HCT116 (cell line): ENCODE results near the gene POLE. TPM values are rescaled to one million over a fixed set of nuclear protein-coding genes. Genes with fewer than 3 reads are reported as not detected.

Experiments used
- ATAC-seq: fragments of 200-7000 bp; cut with Tn5 transposase; 2 replicates; pipeline ENCODE4 v1.9.1; 2020; ENCODE audit warnings: mild to moderate bottlenecking, moderate library complexity
- BruUV-seq: library from RNA; stranded (reverse); fragments of 400-500 nt; replicated peaks from 2 replicates; lab custom pipeline; 2021; lab: Mats Ljungman, UMichigan
- CTCF ChIA-PET: fragments of 300-600 bp; sonication (Branson Sonifier 250); formaldehyde crosslinking; loops from one replicate; lab custom pipeline; 2021; ENCODE audit warnings: antibody characterized with exemption; lab: Charles Lee
- POLR2A ChIA-PET: fragments of 300-600, 350-600 bp; sonication (Branson Sonifier 250); formaldehyde crosslinking; loops from one replicate; lab custom pipeline; 2021; ENCODE audit warnings: antibody characterized with exemption; lab: Charles Lee
- RAD21 ChIA-PET, 2 experiments: fragments of 300-600 bp; sonication (Branson Sonifier 250); formaldehyde crosslinking; loops; one replicate each; lab custom pipeline; 2023; ENCODE audit warnings: low total read pairs in 2 of 2; ENCODE audit not compliant: uncharacterized antibody in 2 of 2, unreplicated experiment in 2 of 2, low non-redundant PET in 1 of 2; lab: Charles Lee
- DNase-seq: peaks from one replicate; pipeline ENCODE4 v3.0.0-alpha.2; 2010; ENCODE audit warnings: low read depth, low spot score
- H2AFZ ChIP-seq: fragments of 200-600 bp; shearing (Covaris generic), sonication (generic); 2 replicates; pipeline ENCODE4 v1.6.1; 2017; ENCODE audit warnings: low read depth, mixed run types, mixed read lengths, antibody characterized with exemption, low read length; ENCODE audit not compliant: poor library complexity, severe bottlenecking
- H3K27ac ChIP-seq: 2 replicates; pipeline ENCODE4 v1.5.1; 2012; ENCODE audit warnings: low read depth, low read length
- H3K27me3 ChIP-seq: fragments of 200-600 bp; sonication (generic); 2 replicates; pipeline ENCODE4 v1.6.1; 2016; ENCODE audit warnings: mixed run types, low read length, mixed read lengths; ENCODE audit not compliant: insufficient read depth
- H3K36me3 ChIP-seq, 2 experiments: fragments of 200-500 bp in 1 of 2; fragments of 200-600 bp in 1 of 2; sonication (Bioruptor generic) in 1 of 2; sonication (generic) in 1 of 2; 2 replicates each; pipeline versions ENCODE4 v1.5.1 to v1.6.1; 2014 to 2016; ENCODE audit warnings: low read length in 2 of 2, inconsistent platforms in 1 of 2, mixed read lengths in 1 of 2, mixed run types in 1 of 2; ENCODE audit not compliant: insufficient read depth in 2 of 2, control insufficient read depth in 1 of 2
- H3K4me1 ChIP-seq, 2 experiments: fragments of 200-600 bp in 1 of 2; sonication (generic) in 1 of 2; 2 replicates each; pipeline versions ENCODE4 v1.5.1 to v1.6.1; 2012 to 2017; ENCODE audit warnings: low read length in 2 of 2, inconsistent platforms in 1 of 2, mild to moderate bottlenecking in 1 of 2, mixed read lengths in 1 of 2, mixed run types in 1 of 2, moderate library complexity in 1 of 2; ENCODE audit not compliant: insufficient read depth in 2 of 2, control insufficient read depth in 1 of 2
- H3K4me2 ChIP-seq: fragments of 200-600 bp; sonication (generic); 2 replicates; pipeline ENCODE4 v1.6.1; 2017; ENCODE audit warnings: mixed run types, low read length, mixed read lengths
- H3K4me3 ChIP-seq, 2 experiments: fragments of 200-600 bp in 1 of 2; sonication (generic) in 1 of 2; replicated peaks in 1 of 2; 2 replicates each; pipeline ENCODE4 v1.5.1; 2011 to 2016; ENCODE audit warnings: low read length in 2 of 2, control low read depth in 1 of 2, low read depth in 1 of 2, mild to moderate bottlenecking in 1 of 2, mixed read lengths in 1 of 2, mixed run types in 1 of 2
- H3K79me2 ChIP-seq: fragments of 200-600 bp; sonication (generic); 2 replicates; pipeline ENCODE4 v1.6.1; 2017; ENCODE audit warnings: mild to moderate bottlenecking, mixed run types, low read length, moderate library complexity, mixed read lengths; ENCODE audit not compliant: insufficient read depth
- H3K9ac ChIP-seq: fragments of 200-600 bp; sonication (generic); 2 replicates; pipeline ENCODE4 v1.6.1; 2016; ENCODE audit warnings: low read length, mixed read lengths
- H3K9me2 ChIP-seq: fragments of 200-600 bp; sonication (generic), shearing (Covaris generic); 2 replicates; pipeline ENCODE4 v1.6.1; 2017; ENCODE audit warnings: mixed run types, mild to moderate bottlenecking, moderate library complexity; ENCODE audit not compliant: insufficient read depth
- H3K9me3 ChIP-seq, 2 experiments: fragments of 200-500 bp in 1 of 2; fragments of 200-600 bp in 1 of 2; sonication (Bioruptor generic) in 1 of 2; sonication (generic) in 1 of 2; 2 replicates each; pipeline ENCODE4 v1.6.1; 2014 to 2017; ENCODE audit warnings: low read length in 2 of 2, mixed read lengths in 2 of 2, inconsistent platforms in 1 of 2, low read depth in 1 of 2, mild to moderate bottlenecking in 1 of 2, mixed run types in 1 of 2, moderate library complexity in 1 of 2; ENCODE audit not compliant: control insufficient read depth in 1 of 2, insufficient read depth in 1 of 2
- H4K20me1 ChIP-seq: fragments of 200-600 bp; sonication (generic), shearing (Covaris generic); 2 replicates; pipeline ENCODE4 v1.6.1; 2017; ENCODE audit warnings: mixed run types, mild to moderate bottlenecking, moderate library complexity; ENCODE audit not compliant: insufficient read depth
- ATF3 ChIP-seq: IDR thresholded peaks from 2 replicates; pipeline ENCODE4 v1.6.1; 2012
- CEBPB ChIP-seq: IDR thresholded peaks from 2 replicates; pipeline ENCODE4 v1.6.1; 2012; ENCODE audit warnings: low read depth
- CTCF ChIP-seq, 3 experiments: fragments of 200-600 bp in 1 of 3; sonication (generic) in 1 of 3; IDR thresholded peaks in 2 of 3; conservative IDR thresholded peaks in 1 of 3; 2 replicates each; pipeline ENCODE4 v1.5.1; 2012 to 2017; ENCODE audit warnings: low read depth in 2 of 3, low read length in 2 of 3, antibody characterized with exemption in 1 of 3, borderline replicate concordance in 1 of 3, control low read depth in 1 of 3, mild to moderate bottlenecking in 1 of 3, mixed read lengths in 1 of 3, mixed run types in 1 of 3, moderate library complexity in 1 of 3; ENCODE audit not compliant: insufficient read depth in 1 of 3
- ELF1 ChIP-seq: IDR thresholded peaks from 2 replicates; pipeline ENCODE4 v1.6.1; 2012; ENCODE audit warnings: low read depth, borderline replicate concordance
- JUND ChIP-seq: IDR thresholded peaks from 2 replicates; pipeline ENCODE4 v1.6.1; 2012
- RAD21 ChIP-seq: IDR thresholded peaks from 2 replicates; pipeline ENCODE4 v1.6.1; 2012; ENCODE audit warnings: low read depth, mild to moderate bottlenecking
- YY1 ChIP-seq: IDR thresholded peaks from 2 replicates; pipeline ENCODE4 v1.6.1; 2011; ENCODE audit warnings: low read length, low read depth, moderate library complexity, mild to moderate bottlenecking; ENCODE audit not compliant: insufficient replicate concordance; ENCODE audit errors: extremely low read depth
- ZNF274 ChIP-seq: fragments of 200-500 bp; sonication (Bioruptor generic); IDR thresholded peaks from 2 replicates; pipeline ENCODE4 v1.6.1; 2014; ENCODE audit warnings: mild to moderate bottlenecking, low read depth, low read length, inconsistent platforms
- intact Hi-C: fragments of 100-400 bp; cut with micrococcal nuclease; formaldehyde crosslinking; loops from 2 replicates; pipeline ENCODE4 v1.10.0; 2022
- total RNA-seq: library from RNA; stranded (reverse); gene quantifications from one replicate; pipeline ENCODE4 v1.2.1, GENCODE V29; 2021; ENCODE audit not compliant: unreplicated experiment

The POLE gene
- total RNA-seq, 1 experiment from 2014 or later, result 128 TPM

GRCh38 chr12:132661972-132662371, 25.2 kb downstream of the POLE start:
- Histone ChIP-seq H3K9me2 (no peaks in the 10 kb centered on the region), H3K79me2 (0 out of 2 replicates have a peak, but pooled peaks cover 3% of the 10 kb centered on the region), H2AFZ (no peak overlapping the region), H3K4me2 (no peak overlapping the region), H3K9ac (no peak overlapping the region), H3K36me3 (peaks cover 76 to 78% of the 10 kb centered on the region in 2 experiments), H3K9me3 (no peaks in the 10 kb centered on the region), H3K4me1 (no peaks in the 10 kb centered on the region), H3K4me3 (no peak overlapping the region), H4K20me1 (no peaks in the 10 kb centered on the region), H3K27ac (no peak overlapping the region), H3K27me3 (no peaks in the 10 kb centered on the region)
- POLR2A ChIA-PET, result no interaction called here
- RAD21 ChIA-PET, result no interaction called here
- DNase-seq (no peak), ATAC-seq (no peak)
- TF ChIP-seq YY1 (no peak), ZNF274 (no peak), JUND (no peak)
- CTCF ChIA-PET, result no interaction called here
- BruUV-seq, result no TSS peak
- intact Hi-C loops, result no loop called here

- Histone ChIP-seq H3K4me1 (no peaks in the 10 kb centered on the region), H3K36me3 (peaks cover 71 to 74% of the 10 kb centered on the region in 2 experiments), H3K4me2 (no peak overlapping the region), H2AFZ (no peak overlapping the region), H3K9me3 (no peaks in the 10 kb centered on the region), H3K4me3 (no peak overlapping the region), H3K27ac (no peak overlapping the region)
- POLR2A ChIA-PET, result no interaction called here
- no peak for TF ChIP-seq RAD21
- TF ChIP-seq ELF1, result no peak
- no peak for TF ChIP-seq CEBPB
- TF ChIP-seq CTCF (IDR thresholded peaks at IDR 0.05 in 2 of 3, conservative IDR thresholded peaks at IDR 0.05 in 1 of 3; ENCODE audit: borderline replicate concordance in 1 of 3, insufficient read depth in 1 of 3, low read depth in 2 of 3, low read length in 2 of 3), result no peak
- TF ChIP-seq JUND, result no peak
- no peak for TF ChIP-seq ATF3
- TF ChIP-seq, all 23 proteins: peak for 0
- 0 out of 2 replicates have a peak, but pooled peaks cover 3% of the 10 kb centered on the region for H3K79me2 ChIP-seq
- DNase-seq, result no peak
- no peaks in the 10 kb centered on the region for H4K20me1 ChIP-seq
- intact Hi-C loops, result no loop called here
- H3K9ac ChIP-seq, result no peak overlapping the region
- ChIA-PET RAD21 (no interaction called here), CTCF (no interaction called here)
- no peak for ATAC-seq
- no peaks in the 10 kb centered on the region for H3K27me3 ChIP-seq
- no peaks in the 10 kb centered on the region for H3K9me2 ChIP-seq
- no TSS peak for BruUV-seq
Measured at GRCh38 chr12:132660996-132661395, 26.1 kb downstream of the POLE start.
